Stimulated activated CD4-positive, alpha-beta T cell treated with anti-CD3 and anti-CD28 coated beads, TNF-alpha, amount 100 ng/mL, for 1 hour (primary cell): ENCODE data around the gene EPHA10.

ENCODE experiments used
- DNase-seq, 3 donors: peaks; one replicate each; pipeline ENCODE4 v3.0.0-alpha.2; 2020; ENCODE audit warnings: low read depth in 3 of 3, low spot score in 1 of 3

The EPHA10 gene

DNA sequence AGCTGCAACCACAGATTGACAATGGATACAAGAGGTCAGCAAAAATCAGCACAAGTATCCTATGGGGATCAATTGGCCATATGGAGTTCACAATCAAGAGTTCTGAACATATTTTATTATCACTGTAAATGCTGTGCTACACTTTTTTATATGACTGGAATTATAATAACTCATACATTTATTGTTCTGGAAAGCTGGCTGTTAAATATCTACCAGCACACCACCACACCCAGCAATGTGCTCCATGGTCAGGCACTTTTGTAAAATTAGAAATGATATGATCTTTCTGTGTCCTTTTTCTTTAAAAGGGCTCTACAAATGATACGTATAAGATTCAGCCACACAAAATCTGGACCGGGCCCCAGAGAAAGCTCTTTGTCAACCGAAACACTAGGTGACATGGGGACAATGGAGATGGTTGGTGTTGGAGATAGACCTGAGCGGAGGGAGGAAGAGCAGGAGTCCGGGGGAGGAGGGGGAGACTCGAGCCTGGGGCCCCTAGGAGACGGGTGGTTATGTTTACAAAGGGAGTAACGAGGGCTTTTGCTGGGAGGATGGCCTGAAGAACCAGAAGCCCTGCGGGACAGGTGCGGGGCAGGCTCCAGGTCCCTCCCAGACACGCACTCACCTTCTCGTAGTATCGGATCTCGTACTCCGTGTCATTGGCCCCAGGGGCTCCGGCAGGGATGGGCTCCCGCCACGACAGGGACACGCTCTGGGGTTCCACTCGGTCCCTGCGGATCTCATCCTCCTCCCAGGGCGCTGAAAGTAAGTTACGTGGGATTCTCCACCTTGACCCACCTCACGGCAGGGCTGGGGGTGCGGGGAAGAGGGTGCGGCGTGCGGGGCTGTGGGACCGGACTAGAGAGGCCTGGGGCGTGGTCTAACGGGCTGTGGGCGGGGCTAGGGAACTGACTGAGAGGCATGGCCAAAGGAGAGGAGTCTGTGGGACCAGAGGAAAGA, 30.0 kb downstream of the EPHA10 start:
- DNase-seq: no peak

DNA sequence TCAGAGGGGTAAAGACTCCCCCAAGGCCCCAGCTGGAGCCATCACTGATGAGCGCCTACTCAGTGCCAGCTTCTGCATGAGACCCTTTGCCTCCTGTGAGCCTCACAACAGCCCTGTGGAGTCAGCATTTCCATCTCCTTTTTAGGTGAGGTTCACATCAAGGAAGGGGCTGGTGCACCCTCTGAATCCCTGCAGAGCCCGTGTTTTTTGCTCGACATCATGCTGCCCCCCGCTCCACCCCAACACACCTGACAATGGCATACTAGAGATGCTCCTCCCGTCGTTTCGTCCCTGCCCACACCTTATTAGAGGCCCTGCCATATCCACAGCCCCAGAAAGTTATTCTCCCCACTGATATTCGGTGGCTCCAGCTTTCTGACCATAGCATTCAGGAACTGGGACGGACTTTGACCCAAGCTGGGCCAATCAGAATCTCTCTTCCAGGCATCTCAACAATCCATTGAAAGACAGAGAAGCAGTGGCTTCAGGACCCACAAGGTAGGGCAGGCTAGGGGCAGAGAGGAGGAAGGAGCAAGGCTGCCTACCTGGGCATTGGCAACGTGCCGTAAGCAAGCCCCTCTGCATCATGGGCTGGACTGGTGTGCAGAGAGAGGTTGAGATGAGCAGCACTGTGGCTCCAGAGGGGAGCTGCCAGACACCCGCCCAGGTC, 32.7 kb downstream of the EPHA10 start:
- DNase-seq: no peak

DNA sequence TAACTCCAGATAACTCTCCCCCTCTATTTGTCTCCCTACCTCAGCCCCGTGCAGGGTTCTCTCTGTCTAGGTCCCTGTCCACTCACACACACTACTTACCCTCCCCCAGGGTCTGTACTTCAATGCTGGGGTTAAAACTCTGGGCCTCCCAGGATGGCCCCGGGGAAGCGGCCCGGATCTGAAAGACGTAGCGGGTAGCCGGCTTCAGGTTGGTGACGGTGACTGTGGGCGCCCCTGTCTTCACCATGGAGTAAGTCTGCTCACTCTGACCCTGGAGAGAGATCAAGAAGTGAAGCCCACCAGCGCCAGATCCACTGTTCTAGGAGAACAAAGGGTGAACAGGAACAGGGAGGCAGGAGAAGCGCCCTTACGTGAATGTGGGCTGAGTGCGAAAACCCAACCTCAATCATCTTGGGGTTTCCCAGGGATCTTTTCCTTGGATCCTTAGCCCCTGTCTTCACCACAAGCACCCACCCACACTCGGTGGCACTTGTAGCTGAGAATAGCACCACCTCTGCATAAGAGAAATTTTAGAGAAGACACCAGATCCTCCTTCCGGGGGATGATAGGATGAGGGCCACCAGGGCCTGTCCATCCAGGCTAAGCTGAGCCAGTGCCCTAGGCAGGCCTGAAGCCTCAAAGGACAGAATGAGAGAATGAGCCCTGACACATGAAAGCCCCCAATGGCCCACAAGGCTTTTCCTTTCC, 33.5 kb downstream of the EPHA10 start:
- no peak for DNase-seq

- DNase-seq: no peak
Observed at GRCh38 chr1:37730376-37730775, 34.5 kb downstream of the EPHA10 start.

GRCh38 chr1:37728416-37728815, 36.5 kb downstream of the EPHA10 start:
- DNase-seq: no peak

DNA sequence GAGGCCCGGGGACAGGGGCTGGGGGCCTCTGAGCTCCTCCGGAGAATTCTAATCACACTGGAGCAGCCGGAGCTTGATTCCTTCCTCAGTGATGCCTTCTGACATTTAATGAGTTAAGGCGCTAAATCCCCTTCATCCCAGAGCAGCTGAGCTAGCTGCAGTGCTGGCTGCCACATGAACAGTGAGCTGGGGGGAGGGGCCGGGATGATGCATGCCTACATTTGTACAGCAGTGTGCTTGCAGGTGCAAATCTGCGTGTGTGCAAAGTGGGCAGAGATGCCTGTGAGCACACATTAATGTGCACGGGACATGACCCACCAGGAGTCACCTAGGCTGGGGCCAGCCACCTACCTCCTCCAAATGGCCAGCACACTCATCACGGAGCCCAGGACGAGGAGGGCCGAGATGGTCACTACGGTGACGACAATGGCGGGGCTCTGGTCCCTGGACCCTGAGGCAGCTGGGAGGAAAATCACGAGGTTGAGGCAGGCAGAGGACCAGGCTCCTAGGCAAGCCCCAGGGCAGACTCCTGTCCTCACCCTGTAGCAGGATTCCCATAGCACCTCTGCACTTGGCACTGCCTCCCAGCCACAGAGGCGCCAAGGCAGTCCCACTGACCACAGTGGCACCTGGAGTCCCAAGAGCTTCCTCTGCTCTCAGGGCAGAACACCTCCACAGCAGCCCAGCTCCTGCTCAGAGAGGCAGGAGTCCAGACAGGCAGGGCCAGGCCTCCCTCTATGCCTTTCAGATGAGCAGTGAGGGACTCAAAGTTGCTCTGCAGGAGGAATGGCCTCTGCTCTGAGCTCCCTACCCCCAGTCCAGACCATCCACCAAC, 38.0 kb downstream of the EPHA10 start:
- no peak for DNase-seq

DNA sequence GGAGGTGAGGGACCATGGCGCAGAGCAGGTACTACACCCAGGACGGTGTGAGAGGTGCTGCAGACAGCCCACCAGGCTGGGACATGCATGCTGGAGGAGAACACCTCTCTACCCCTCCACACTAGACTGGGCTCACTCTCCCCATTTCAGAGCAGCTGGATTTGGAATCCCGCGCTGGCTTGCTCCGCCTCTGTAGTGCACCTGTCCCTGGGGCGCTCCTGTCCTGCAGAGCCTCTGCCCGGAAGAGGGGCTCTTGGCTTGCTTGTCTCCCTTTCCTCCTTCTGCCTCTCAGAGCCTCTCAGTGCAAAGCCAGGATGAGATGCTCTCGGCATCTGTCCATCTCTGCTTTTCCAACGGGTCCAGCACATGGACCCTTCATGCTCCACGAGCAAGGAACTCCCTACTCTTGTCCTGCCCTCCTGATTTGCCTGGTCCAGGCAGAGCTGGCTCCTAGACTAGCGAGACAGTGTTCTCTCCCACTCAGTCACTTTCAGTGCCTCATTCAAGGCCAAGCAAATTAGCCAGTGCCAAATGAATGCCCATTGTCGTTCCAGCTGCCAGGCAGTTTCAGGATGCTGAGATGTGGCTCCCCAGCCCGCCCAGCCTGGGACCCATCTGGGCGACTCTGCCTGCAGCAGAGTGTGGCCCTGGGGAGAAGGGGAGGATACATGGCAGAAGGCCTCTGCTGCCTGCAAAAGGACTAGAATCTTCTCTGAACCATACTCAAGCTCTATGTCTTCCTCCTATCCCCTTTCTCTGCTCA, 38.9 kb downstream of the EPHA10 start:
- DNase-seq: no peak

GRCh38 chr1:37724575-37724974, 40.3 kb downstream of the EPHA10 start:
- DNase-seq: no peak

GRCh38 chr1:37723390-37724078, 41.4 kb downstream of the EPHA10 start:
- no peak for DNase-seq

DNA sequence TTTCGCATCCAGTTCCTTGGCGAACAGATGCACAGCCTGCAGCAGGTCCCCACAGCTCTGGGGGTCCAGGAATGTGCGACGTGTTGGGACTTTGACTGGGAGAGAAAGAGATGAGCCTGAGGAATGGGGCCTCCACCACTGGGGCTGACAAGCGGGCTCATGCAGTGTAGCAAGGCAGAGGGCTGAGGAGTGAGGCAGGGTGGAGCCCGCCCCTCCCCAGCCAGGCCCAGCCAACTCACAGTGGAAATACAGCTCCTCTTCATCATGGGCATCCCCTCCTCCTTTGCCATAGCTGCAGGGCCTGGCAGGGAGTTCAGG, 41.9 kb downstream of the EPHA10 start:
- DNase-seq: no peak

DNA sequence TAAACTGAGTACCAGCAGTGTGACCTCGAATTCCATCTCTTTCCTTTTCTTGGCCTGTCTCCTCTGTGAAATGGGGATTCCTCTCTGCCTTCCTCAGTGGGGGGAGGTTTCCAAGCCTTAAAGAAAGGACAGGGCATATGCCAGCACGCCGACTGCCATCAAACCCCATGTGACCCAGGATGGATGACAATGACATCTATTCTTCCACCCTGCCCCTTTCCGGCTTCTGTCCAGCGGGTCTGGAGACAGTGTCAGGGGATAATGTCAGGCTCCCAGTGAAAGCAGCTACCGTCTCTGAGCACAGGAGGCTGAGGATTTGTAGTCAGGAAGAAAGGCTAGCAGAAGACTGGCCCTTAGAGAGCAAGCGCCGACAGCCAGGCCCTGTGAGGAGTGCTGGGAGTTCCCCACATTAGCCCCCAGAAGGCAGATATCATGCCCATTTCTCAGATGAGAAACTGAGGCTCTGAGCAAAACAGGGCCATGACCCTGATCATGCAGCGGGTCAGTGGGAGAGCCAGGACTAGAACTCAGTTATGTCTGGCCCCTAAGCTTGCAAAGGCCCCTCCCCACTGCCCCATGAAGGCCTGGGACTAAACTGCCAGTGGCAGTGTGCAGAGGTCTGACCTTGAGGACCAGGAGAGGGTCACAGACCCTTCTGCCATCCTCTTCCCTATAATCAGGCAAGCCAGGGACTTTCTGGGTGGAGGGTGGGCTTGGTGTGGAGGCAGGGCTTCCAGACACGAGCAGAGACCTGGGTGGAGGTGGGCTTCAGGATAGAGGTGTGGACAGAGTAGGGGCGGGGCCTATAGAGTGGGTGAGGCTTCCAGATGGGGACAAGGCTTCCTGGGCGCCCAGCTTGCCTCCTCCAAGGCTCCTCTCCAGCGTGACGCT, 42.5 kb downstream of the EPHA10 start:
- DNase-seq: no peak

DNA sequence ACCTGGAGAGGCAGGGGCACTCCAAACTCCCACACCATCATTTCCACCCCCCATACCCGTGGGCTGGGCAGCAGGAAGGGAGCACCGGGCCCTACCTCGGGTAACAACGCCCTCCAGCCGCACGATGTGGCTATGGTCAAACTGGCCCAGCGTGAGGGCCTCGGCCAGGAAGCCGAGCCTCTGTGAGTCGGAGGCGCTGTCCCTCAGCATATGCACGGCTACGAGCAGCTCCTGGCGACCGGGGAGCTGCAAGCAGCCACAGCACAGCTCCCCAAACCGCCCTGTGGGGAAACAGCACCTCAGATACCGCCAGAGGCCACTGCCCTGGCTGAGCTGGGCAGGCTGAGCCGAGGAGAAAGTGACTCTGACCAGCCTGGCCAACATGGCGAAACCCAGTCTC, 43.4 kb downstream of the EPHA10 start:
- DNase-seq: no peak

DNA sequence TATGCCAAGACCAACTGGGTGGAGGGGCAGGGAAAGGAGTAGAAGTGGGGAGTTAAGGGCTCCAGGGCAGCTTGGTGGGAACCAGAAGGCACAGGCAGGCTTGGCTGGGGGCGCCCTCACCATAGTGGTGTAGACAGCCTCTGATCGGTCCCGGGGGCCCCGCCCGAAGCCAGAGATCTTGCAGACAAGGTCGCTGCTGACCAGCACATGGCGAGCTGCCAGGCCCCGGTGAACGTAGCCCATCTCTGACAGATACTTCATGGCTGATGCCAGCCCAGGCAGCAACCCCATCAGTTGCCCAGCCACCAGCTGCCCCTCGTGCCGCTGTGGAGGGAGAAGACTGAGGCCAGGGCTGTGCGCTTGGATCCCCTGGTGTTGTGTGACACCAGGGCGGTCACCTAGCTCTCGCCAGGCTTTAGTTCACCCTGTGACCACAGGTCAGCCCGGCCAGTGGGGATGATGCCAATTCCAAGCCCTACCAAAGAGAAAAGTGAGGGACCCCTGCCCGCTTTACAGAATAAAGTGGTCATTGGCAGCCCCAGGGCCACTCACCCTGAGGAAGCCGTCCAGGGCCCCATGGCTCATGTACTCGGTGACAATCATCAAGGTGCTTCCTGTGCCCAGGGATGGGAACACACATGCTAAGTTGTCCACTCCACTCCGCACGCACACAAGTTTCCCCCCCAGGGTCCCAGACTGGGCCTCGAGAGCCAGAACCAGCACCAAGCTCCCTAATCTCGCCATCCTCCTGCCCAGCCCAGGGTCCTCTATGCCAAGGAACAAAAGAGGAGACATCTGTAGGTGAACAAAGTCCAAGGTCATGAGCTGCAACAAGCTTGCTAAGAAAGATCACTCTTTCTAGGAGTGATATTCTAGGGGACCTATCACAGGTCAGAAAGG, 44.4 kb downstream of the EPHA10 start:
- DNase-seq: no peak

- DNase-seq: no peak
Observed at GRCh38 chr1:37719572-37720195, 45.2 kb downstream of the EPHA10 start.

- no peak for DNase-seq
Observed at GRCh38 chr1:37718901-37719571, 45.9 kb downstream of the EPHA10 start.

- no peak for DNase-seq
Observed at GRCh38 chr1:37718181-37718900, 46.6 kb downstream of the EPHA10 start.
